Natural killer cell treated with Interleukin-12 subunit alpha and Interleukin-12 subunit beta and Interleukin-15 and Interleukin-18, amount 100 ng/mL, for 72 hours (primary cell): ENCODE measurements around the gene GCM1. TPM values are rescaled to one million over a fixed set of nuclear protein-coding genes. Genes with fewer than 3 reads are reported as not detected.

Experiments used
- ATAC-seq, 2 donors: fragments of 150-1000 bp; cut with Tn5 transposase in 1 of 2; sonication (Bioruptor Pico), chemical (Tn5 transposase) in 1 of 2; 2 replicates each; pipeline ENCODE4 v1.10.0; 2021
- DNase-seq: peaks from one replicate; pipeline ENCODE4 v3.0.0; 2022; ENCODE audit warnings: low spot score
- H3K27ac Mint-ChIP-seq, 2 donors: 1 replicate in 1 of 2; 2 replicates in 1 of 2; pipeline ENCODE4 v1.8.0; 2022; ENCODE audit warnings: mixed read lengths in 2 of 2, mild to moderate bottlenecking in 1 of 2, moderate library complexity in 1 of 2
- H3K27me3 Mint-ChIP-seq, 2 donors: 1 replicate in 1 of 2; 2 replicates in 1 of 2; pipeline ENCODE4 v1.8.0; 2022; ENCODE audit warnings: mixed read lengths in 2 of 2
- H3K36me3 Mint-ChIP-seq: one replicate; pipeline ENCODE4 v1.8.0; 2022; ENCODE audit warnings: mixed read lengths
- H3K4me1 Mint-ChIP-seq, 2 donors: 1 replicate in 1 of 2; 2 replicates in 1 of 2; pipeline ENCODE4 v1.8.0; 2022; ENCODE audit warnings: low read depth in 2 of 2, mixed read lengths in 2 of 2, mild to moderate bottlenecking in 1 of 2
- H3K4me3 Mint-ChIP-seq: one replicate; pipeline ENCODE4 v1.8.0; 2022; ENCODE audit warnings: mixed read lengths
- H3K9me3 Mint-ChIP-seq: 2 replicates; pipeline ENCODE4 v1.8.0; 2022; ENCODE audit warnings: mixed read lengths
- total RNA-seq, 2 donors: library from RNA; stranded (reverse); gene quantifications; one replicate each; pipeline ENCODE4 v1.2.3, GENCODE V29; 2022

The GCM1 gene
- total RNA-seq, 2 donors from 2014 or later: 0.24 TPM; not detected in 1

GRCh38 chr6:53136000-53136609 lies 12.5 kb downstream of the GCM1 start:
- no peak overlapping the region for H3K27ac Mint-ChIP-seq
- H3K36me3 Mint-ChIP-seq: no peaks in the 10 kb centered on the region
- ATAC-seq (no peak), DNase-seq (no peak)
- H3K9me3 Mint-ChIP-seq: no peaks in the 10 kb centered on the region
- H3K4me1 Mint-ChIP-seq: no peaks in the 10 kb centered on the region
- H3K27me3 Mint-ChIP-seq: peaks cover 6 to 12% of the 10 kb centered on the region in 2 donors
- no peak overlapping the region for H3K4me3 Mint-ChIP-seq

GRCh38 chr6:53134601-53135235 lies 13.9 kb downstream of the GCM1 start:
- ATAC-seq: no peak
- H3K9me3 Mint-ChIP-seq: no peaks in the 10 kb centered on the region
- no peak for DNase-seq
- H3K27ac Mint-ChIP-seq: no peak overlapping the region
- H3K27me3 Mint-ChIP-seq: peaks cover 6 to 10% of the 10 kb centered on the region in 2 donors
- H3K4me1 Mint-ChIP-seq: no peaks in the 10 kb centered on the region
- H3K4me3 Mint-ChIP-seq: no peak overlapping the region
- no peaks in the 10 kb centered on the region for H3K36me3 Mint-ChIP-seq

- Mint-ChIP-seq H3K36me3 (no peaks in the 10 kb centered on the region), H3K4me3 (no peak overlapping the region), H3K27me3 (peaks cover 7 to 14% of the 10 kb centered on the region in 2 donors), H3K4me1 (no peaks in the 10 kb centered on the region), H3K9me3 (no peaks in the 10 kb centered on the region), H3K27ac (no peak overlapping the region)
- DNase-seq (no peak), ATAC-seq (no peak)
Observed at GRCh38 chr6:53133961-53134360, 14.7 kb downstream of the GCM1 start.

- ATAC-seq (no peak), DNase-seq (no peak)
- peaks cover 14 to 17% of the 10 kb centered on the region in 2 donors for H3K27me3 Mint-ChIP-seq
- no peaks in the 10 kb centered on the region for H3K4me1 Mint-ChIP-seq
- H3K9me3 Mint-ChIP-seq: no peaks in the 10 kb centered on the region
- no peak overlapping the region for H3K27ac Mint-ChIP-seq
- H3K36me3 Mint-ChIP-seq: no peaks in the 10 kb centered on the region
- no peak overlapping the region for H3K4me3 Mint-ChIP-seq
Observed at GRCh38 chr6:53130569-53131290, 17.9 kb downstream of the GCM1 start.

GRCh38 chr6:53128842-53129241 lies 19.8 kb downstream of the GCM1 start:
- Mint-ChIP-seq H3K4me1 (no peaks in the 10 kb centered on the region), H3K27me3 (peaks cover 16 to 17% of the 10 kb centered on the region in 2 donors), H3K27ac (no peak overlapping the region), H3K9me3 (no peaks in the 10 kb centered on the region), H3K36me3 (no peaks in the 10 kb centered on the region), H3K4me3 (no peak overlapping the region)
- DNase-seq: no peak
- ATAC-seq: no peak

DNA sequence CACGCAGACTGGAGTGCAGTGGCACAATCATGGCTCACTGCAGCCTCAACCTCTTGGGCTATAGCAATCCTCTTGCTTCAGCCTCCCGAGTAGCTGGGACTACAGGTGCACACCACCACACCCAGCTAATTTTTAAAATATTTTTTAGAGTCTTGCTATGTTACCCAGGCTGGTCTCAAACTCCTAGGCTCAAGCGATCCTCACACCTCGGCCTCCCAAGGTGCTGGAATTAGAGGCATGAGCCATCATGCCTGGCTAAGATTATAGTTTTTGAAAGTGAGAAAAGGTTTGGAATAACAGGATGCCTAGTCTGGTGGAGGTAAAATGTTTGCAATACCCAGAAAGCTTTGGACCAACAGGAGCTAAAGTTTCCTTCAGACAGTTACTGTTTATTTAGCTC lies 23.4 kb downstream of the GCM1 start:
- H3K27ac Mint-ChIP-seq: no peak overlapping the region
- no peaks in the 10 kb centered on the region for H3K36me3 Mint-ChIP-seq
- H3K27me3 Mint-ChIP-seq: peaks cover 20 to 32% of the 10 kb centered on the region in 2 donors
- no peaks in the 10 kb centered on the region for H3K4me1 Mint-ChIP-seq
- DNase-seq (no peak), ATAC-seq (no peak)
- H3K4me3 Mint-ChIP-seq: no peak overlapping the region
- no peaks in the 10 kb centered on the region for H3K9me3 Mint-ChIP-seq

GRCh38 chr6:53124131-53124800 lies 24.4 kb downstream of the GCM1 start:
- Mint-ChIP-seq H3K27me3 (peaks cover 19 to 25% of the 10 kb centered on the region in 2 donors), H3K27ac (no peak overlapping the region), H3K36me3 (no peaks in the 10 kb centered on the region), H3K4me1 (no peaks in the 10 kb centered on the region), H3K4me3 (no peak overlapping the region), H3K9me3 (no peaks in the 10 kb centered on the region)
- DNase-seq (no peak), ATAC-seq (no peak)

DNA sequence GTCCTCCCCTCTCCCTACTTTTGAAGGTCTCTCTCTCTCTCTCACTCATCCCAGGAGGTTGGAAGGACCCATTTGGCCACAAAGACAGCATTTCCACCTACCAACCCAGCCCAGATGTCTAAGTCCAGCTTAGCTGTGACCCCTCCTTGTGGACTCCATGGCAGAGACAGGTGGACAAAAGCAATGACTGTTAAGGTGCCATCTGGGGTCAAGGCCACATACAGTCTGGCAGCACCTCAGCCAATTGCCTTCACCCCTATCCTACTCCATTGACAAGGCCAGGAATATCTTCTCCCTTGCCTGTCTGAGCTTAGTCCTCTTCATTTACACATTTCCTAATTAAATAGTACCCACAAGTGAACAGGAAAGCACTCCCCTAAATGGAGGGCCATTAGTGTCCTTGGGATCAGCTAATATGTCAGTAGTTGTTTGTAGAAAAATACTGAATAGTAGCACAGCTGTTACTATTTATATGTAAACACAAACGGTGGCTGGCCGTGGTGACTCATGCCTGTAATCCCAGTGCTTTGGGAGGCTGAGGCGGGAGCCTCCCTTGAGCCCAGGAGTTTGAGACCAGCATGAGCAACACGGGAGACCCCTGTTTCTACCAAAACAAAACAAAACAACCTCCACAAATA lies 28.8 kb downstream of the GCM1 start:
- Mint-ChIP-seq H3K27me3 (peaks cover 9 to 15% of the 10 kb centered on the region in 2 donors), H3K4me3 (no peak overlapping the region), H3K36me3 (no peaks in the 10 kb centered on the region), H3K27ac (no peak overlapping the region), H3K4me1 (no peaks in the 10 kb centered on the region), H3K9me3 (no peaks in the 10 kb centered on the region)
- DNase-seq (no peak), ATAC-seq (peak in 1 of 2 donors; percentile 20)

- H3K27ac Mint-ChIP-seq: no peak overlapping the region
- ATAC-seq (no peak), DNase-seq (no peak)
- H3K36me3 Mint-ChIP-seq: no peaks in the 10 kb centered on the region
- no peaks in the 10 kb centered on the region for H3K4me1 Mint-ChIP-seq
- peaks cover 9 to 15% of the 10 kb centered on the region in 2 donors for H3K27me3 Mint-ChIP-seq
- no peak overlapping the region for H3K4me3 Mint-ChIP-seq
- no peaks in the 10 kb centered on the region for H3K9me3 Mint-ChIP-seq
Observed at GRCh38 chr6:53119349-53119748, 29.3 kb downstream of the GCM1 start.

DNA sequence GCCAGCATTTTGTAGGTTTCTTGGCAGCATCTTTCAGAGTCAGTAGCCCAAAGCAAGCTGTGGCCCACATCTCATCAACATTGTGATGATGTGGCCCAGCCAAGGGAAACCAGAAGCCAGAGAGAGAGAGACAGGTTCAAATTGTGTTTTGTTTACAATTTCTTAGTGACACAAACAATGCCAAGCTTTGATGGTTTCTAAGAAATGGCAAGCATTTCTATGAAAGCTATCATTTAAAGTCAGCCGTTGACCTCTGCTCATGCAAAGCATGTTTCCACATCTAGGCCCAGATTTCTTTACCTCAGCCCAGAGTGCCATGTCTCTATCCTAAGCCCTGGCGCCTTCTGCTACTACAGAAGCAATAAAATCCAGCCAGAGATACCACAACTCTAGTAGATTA lies 32.9 kb downstream of the GCM1 start:
- no peak for DNase-seq
- Mint-ChIP-seq H3K27me3 (peaks cover 3 to 16% of the 10 kb centered on the region in 2 donors), H3K36me3 (no peaks in the 10 kb centered on the region), H3K4me3 (no peak overlapping the region), H3K9me3 (no peaks in the 10 kb centered on the region), H3K27ac (no peak overlapping the region), H3K4me1 (peaks cover 0 to 4% of the 10 kb centered on the region in 2 donors)
- no peak for ATAC-seq

GRCh38 chr6:53115113-53115512 lies 33.5 kb downstream of the GCM1 start:
- peaks cover 0 to 4% of the 10 kb centered on the region in 2 donors for H3K4me1 Mint-ChIP-seq
- DNase-seq (no peak), ATAC-seq (no peak)
- H3K9me3 Mint-ChIP-seq: no peaks in the 10 kb centered on the region
- H3K36me3 Mint-ChIP-seq: no peaks in the 10 kb centered on the region
- H3K27me3 Mint-ChIP-seq: peaks cover 3 to 12% of the 10 kb centered on the region in 2 donors
- H3K4me3 Mint-ChIP-seq: no peak overlapping the region
- H3K27ac Mint-ChIP-seq: no peak overlapping the region

DNA sequence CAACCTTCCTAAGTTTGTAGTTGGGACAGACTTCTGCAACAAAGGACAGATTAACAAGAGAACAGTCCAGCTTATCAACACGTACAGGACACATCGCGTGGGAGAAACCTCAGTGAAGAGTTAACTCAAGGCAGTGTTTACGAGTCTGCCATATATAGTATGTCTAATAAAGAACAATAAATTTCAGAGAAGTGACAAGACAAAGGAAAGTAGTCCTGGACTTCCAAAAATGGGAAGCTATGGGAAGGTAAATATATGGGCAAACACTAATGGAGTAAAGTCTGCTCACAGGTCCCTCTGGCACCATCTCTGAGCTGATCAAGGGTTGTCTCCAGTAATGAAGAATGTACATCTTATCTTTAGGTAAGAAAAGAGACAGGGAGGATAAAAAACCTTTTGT lies 34.9 kb downstream of the GCM1 start:
- DNase-seq (no peak), ATAC-seq (no peak)
- Mint-ChIP-seq H3K27ac (no peak overlapping the region), H3K36me3 (no peaks in the 10 kb centered on the region), H3K4me1 (peaks cover 0 to 4% of the 10 kb centered on the region in 2 donors), H3K4me3 (no peak overlapping the region), H3K27me3 (peaks cover 0 to 12% of the 10 kb centered on the region in 2 donors), H3K9me3 (no peaks in the 10 kb centered on the region)

DNA sequence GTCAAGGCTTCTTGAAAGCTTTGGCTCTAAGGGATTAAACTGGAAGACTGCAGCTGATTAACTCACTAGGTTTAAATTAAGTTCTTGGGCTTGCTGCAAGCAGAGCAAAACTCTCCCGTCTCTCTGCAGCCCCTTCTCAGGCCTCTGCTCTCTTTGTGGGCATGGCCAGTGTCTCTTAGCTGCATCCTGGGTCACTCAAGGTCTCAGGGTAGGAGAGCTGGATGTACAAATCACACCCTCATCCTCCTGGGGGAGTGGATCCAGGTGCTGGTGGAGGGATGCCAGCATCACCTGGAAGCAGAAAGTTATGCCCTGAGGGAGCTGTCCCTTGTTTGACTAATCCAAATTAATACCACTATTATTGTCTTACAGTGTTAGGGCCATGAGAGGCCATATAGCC lies 35.8 kb downstream of the GCM1 start:
- Mint-ChIP-seq H3K4me1 (peaks cover 0 to 4% of the 10 kb centered on the region in 2 donors), H3K4me3 (no peak overlapping the region), H3K9me3 (no peaks in the 10 kb centered on the region), H3K27ac (no peak overlapping the region), H3K36me3 (no peaks in the 10 kb centered on the region), H3K27me3 (peaks cover 0 to 12% of the 10 kb centered on the region in 2 donors)
- ATAC-seq (no peak), DNase-seq (no peak)
